ENCODE measurements around the gene ARPC1B.

The ARPC1B gene

GRCh38 chr7:99418260-99418659 lies 43.7 kb downstream of the ARPC1B start:
- DNase-seq (ENCODE audit: low read depth) = no peak
- TF ChIP-seq CTCF (conservative IDR thresholded peaks at IDR 0.05; ENCODE audit: low read length) = no peak
- H3K4me3 ChIP-seq (ENCODE audit: low read length) = no peak overlapping the region

GRCh38 chr7:99419323-99420021 lies 44.9 kb downstream of the ARPC1B start:
- DNase-seq (ENCODE audit: low read depth) = no peak
- no peak for TF ChIP-seq CTCF (conservative IDR thresholded peaks at IDR 0.05; ENCODE audit: low read length)
- no peak overlapping the region for H3K4me3 ChIP-seq (ENCODE audit: low read length)

GRCh38 chr7:99420213-99420612 lies 45.7 kb downstream of the ARPC1B start:
- no peak for DNase-seq (ENCODE audit: low read depth)
- no peak overlapping the region for H3K4me3 ChIP-seq (ENCODE audit: low read length)
- TF ChIP-seq CTCF (conservative IDR thresholded peaks at IDR 0.05; ENCODE audit: low read length) = no peak

- no peak overlapping the region for H3K4me3 ChIP-seq (ENCODE audit: low read length)
- no peak for DNase-seq (ENCODE audit: low read depth)
- no peak for TF ChIP-seq CTCF (conservative IDR thresholded peaks at IDR 0.05; ENCODE audit: low read length)
These were observed 46.5 kb downstream of the ARPC1B start for GRCh38 chr7:99420986-99421385.

- no peak for TF ChIP-seq CTCF (conservative IDR thresholded peaks at IDR 0.05; ENCODE audit: low read length)
- no peak overlapping the region for H3K4me3 ChIP-seq (ENCODE audit: low read length)
- DNase-seq (ENCODE audit: low read depth) = no peak
These were observed 47.7 kb downstream of the ARPC1B start for GRCh38 chr7:99422186-99422585.

- no peak for TF ChIP-seq CTCF (conservative IDR thresholded peaks at IDR 0.05; ENCODE audit: low read length)
- no peak for DNase-seq (ENCODE audit: low read depth)
- no peak overlapping the region for H3K4me3 ChIP-seq (ENCODE audit: low read length)
These were observed 48.1 kb downstream of the ARPC1B start for GRCh38 chr7:99422625-99423024.

GRCh38 chr7:99424932-99425730 lies 50.6 kb downstream of the ARPC1B start:
- no peak for TF ChIP-seq CTCF (conservative IDR thresholded peaks at IDR 0.05; ENCODE audit: low read length)
- H3K4me3 ChIP-seq (ENCODE audit: low read length) = no peak overlapping the region
- no peak for DNase-seq (ENCODE audit: low read depth)
